ENCODE data around the gene ETV6.

The ETV6 gene

DNA sequence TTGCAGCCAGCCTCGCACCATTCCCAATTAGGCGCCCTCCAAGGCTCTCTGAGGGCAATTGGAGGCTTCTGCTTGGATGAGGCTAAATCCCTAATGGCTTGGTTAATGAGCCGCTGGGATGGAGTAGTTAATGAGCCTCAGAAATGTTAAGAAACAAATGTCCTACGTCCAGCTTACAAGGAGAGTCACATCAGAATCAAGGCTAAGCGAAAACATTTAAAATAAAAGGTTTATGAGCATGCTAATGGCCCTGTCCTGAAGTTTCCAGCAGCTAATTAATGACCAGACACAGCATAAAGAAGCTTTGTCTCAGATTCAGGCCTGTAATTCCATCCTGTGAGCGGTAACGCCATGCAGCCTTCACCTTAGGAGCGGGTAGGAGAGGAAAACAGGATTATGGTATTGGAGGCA, 220.6 kb downstream of the ETV6 start:
- DNase-seq, result no peak

DNA sequence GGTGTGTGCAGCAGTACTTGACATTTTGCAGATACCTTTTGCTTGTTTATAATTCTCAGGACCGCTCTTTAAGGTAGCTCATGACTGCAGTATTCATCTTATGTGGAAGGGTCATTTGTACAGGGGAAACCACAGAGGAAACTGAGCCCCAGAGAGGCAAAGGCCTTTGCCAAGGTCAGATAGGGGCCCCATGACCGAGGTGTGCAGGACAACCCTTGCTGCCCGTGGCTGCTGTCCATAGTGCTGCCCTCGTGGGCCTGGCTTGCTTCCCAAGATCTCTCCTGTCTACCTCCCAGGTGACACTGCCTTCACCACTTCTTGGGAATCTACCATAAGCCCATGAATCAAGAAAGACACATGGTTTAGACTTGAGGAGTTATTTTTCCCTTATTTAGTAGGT, 222.6 kb downstream of the ETV6 start:
- no peak for DNase-seq

DNA sequence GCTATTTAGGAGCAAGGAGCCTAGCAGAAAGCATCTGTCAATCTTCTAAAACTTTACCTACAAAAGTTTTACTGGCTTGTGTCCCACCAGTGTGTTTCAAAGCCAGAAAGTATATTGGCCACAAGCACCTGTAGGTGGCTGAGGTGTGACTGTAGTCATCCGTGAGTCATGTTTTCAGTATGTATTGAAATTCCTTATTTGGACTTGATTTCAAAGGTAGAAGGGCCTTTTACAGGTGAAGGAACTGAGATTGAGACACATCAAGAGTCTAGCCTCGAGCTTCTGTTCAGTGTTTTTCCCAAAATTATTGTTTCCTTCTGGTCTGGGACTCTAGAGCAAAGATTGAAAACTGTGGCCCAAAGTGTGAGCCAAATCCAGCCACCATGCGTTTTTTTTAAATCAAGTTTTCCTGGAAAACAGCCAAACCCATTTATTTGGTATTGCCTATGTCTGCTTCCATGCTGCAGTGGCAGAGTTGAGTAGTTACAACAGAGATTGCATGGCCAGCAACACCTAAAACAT, 226.0 kb downstream of the ETV6 start:
- no peak for DNase-seq

DNA sequence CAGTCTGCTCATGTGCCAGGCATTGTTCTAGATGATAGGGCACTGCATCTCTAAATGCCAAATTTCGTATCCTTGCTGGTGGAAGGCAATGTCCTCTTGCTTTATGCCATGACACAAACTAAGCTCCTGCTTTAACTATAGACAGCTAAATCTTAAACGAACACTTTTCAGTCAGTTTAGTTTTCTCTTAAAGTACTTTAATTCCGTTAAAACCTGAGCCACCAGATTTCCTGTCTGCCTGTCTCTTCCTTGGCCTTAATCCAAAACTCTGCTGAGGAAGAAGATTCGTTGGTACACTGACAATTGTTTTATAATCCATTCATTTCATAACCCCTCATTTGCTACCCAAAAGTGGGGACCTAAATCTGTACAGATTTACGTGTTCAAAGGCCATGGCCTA, 226.8 kb downstream of the ETV6 start:
- no peak for DNase-seq

DNA sequence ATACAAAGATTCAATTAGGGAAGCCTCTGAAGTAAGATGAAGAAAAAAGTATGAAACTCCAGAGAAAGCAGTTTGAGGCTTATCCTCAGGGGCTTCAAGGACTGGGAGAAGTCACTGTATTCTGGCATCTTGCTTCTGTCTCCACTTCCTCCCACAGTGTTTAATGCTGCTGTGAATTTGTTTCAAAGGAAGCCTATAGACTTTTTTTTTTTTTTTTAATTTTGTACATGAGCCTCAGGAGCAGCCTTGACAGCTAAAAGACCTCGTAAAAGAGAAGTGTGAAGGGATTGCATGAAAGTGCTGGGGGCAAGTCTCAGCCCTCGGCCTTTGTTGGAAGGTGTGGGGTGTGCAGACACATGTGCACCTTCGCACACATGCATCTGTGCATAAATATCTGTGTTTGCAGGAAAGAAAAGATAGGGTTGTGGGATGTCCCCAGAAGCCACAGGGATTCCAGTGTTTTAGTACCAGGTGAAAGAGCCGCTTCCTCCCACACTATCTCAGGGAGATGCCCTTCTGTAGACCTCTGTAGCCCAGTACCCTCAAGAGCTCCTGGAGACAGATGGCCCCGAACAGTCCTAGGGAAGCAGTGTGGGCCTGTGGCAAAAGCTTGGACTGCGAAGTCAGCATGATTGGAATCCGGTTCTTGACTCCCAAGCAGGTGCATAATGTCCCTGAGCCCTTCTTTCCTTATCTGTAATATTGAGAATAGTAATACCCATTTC, 227.8 kb downstream of the ETV6 start:
- DNase-seq, result no peak

DNA sequence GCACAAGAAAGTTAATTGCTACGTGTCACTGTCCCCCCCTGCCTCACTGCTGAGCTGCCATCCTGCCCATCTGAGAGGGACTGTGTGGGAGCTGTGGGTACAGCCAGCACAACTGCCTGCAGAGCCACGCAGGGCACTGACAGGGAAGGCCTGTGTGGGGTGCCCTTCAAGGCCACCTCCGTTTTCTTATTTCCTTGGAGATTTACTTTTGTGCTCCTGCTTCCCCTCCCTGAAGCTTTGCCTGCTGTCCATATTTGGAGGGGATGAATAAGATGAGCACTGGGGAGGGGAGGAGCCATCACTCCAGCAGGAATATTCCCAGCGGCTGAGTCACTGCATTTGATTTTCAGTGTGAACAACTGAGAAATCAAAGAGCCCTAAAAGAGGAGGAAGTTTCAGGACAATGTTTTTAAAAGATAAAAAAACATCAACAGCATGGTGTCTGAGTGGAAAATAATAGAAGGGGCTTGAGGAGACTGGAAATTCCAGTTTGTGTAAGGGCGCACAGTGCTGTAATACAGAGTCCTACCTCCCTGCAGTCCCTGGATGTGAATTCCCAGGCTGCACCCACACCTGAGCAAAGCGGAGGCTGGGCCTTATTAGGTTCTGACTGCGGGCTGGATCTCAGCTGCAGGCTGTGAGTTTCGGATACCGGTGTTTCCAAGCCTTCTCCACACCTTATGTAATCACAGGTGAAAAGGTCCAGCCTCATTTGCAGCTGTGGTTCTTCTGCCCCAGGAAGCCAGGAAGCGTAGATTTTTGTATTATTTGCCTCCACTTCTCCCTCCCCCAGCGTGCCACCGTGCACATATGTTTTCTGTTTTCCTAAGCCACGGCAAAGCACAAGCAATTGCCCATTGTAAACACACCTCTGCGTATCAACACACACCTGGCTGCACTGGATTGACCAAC, 228.7 kb downstream of the ETV6 start:
- no peak for DNase-seq

DNA sequence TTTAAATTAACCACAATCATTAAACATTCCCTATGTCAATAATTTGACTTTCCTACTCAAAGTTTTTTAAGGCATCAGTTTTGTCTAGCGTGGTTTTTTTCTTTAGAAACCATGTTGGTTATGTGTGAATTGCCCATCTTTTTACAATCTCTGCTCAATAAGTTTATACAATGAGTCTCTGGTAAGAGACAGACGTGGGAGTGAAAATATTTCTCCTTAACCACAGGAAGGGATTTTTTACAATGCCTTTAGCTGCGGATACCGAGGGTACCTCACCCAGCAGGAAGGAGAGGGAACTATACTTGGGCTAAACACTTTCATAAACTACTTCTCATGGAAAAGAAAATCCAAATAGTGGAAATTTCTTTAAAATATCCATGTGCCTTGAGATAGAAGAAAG, 229.8 kb downstream of the ETV6 start:
- DNase-seq, result no peak

DNA sequence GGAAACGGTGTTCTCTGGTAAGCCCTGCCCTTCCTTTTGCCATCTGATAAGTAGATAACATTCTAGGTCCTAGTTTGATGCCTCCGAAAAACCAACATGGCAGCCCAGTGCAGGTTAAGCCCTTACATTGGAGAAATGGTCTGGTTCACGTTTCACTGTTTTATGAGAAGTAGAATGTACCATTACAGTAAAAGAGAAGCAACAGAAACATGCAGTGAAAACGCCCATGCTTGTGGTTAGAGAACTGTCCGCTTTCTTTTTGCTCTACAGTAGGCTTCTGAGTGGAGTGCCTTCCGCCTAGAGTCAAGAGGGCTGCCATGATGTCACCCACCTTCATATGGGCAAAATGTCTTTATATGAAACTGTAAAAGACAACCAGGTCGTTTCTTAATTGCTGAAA, 230.9 kb downstream of the ETV6 start:
- DNase-seq, result no peak

DNA sequence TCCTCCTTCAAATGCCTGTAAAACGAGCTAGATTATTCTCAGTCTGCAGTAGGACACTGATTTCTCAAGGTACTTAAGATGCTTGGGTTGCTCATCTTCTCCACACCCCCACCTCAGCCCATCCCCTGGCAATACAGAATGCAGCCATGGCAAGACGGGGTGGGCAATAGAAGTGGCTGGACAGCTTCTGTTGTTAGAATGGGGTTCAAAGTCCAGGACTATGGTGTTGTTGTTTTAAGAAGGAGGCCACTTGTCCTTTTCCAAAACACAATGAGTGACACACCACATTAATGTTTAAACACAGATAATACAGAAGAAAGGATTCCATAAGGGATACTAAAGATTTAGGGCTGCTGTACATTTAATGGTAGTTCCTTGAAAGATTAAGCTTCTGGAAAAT, 232.4 kb downstream of the ETV6 start:
- DNase-seq, result no peak

DNA sequence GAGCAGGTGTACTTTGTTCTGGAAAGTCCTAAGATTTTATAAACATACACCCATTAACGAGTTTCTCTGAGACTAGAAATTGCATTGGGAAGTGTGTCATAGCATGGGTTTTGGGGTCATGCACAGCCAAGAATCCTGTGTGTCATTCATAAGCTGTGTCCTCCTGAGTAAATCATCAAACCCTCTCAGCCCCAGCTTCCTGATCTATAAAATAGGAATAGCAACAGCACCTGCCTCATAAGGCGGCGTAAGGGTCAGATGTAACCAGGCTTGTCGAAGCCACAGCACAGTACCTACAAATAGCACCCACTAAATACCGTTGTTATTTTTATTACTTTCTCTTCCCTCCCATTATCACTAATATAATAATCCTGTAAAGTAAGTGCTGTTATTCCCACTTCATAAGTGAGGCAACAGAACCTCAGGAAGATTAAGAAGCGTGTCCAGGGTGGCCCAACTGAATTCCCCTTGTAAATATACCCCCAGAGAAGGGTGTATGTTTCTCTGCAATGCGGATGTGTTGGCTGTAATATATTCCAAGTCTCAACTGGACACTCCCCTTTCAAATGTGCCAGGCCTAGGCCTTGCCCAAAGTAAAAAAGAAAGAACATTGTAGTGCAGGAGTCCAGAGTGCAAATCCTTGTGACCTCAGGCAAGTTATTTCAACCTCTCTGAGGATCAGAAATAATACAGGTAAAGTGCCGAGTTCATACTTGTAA, 233.0 kb downstream of the ETV6 start:
- no peak for DNase-seq

DNA sequence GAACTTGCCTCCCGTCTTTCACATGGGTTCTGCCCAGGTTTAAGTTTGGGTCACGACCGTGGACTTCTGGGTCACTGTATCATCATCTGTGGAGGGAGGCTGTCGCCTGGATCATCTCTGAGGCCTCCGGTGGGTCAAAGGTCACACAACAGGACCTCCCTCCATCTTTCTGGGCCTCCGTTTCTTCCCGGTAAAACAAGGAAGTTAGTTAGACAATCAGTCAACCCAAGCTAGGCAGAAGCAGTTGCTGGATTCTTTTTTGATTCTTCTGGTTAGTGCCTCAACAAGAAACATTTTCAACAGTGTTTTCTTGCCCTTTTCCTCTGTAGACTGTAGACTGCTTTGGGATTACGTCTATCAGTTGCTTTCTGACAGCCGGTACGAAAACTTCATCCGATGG, 234.6 kb downstream of the ETV6 start:
- DNase-seq, result no peak

DNA sequence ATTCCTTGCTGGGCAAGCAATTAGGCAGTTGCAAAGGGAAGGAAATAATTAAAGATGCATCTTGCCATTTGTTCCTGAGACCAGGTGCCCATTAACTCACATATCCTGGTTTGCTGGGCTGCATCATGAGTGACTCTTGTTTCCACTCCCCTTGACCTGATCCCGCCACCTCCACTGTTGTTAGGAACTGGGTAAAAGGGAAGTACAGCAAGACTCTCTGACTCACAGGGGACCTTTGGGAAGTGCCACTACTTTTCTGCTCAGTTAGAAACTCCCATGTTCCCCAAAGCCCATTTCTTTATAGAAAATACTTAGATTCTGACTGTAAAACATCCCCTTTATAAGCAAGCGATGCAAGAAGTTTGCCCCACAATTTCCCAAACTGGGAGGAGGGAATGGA, 235.2 kb downstream of the ETV6 start:
- no peak for DNase-seq

DNA sequence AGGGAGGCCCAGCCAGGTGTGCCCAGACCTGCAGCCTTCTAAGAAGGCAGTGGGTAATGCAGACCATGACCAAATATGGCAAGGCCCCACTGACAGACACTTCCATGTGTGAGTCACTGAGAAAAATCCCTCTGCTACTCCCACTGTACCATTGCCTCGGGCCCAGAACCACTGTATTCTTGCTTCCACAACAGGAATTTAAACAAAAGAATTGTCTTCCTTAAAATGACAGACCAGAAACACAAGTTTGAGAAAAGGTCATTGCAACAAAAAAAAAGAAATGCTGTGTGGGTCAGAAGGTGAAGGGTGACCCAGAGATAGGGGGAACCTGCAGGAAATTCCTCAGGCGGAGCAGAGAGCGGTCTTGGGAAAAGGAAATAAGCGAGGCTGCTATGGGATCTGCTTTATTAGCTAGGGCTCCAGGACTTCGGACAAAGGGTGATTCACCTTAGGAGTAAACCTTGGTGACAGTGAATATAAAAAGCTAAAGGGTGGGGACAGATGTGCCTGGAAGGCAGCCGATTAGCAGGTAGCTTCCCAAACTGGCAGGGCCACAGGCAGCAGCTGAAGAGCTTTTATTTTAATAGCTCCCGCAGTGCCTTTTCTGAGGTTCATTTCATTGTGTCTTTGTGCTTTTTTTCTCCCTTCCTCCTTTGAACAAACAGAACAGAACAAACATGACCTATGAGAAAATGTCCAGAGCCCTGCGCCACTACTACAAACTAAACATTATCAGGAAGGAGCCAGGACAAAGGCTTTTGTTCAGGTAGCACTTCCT, 236.0 kb downstream of the ETV6 start:
- DNase-seq, result no peak

DNA sequence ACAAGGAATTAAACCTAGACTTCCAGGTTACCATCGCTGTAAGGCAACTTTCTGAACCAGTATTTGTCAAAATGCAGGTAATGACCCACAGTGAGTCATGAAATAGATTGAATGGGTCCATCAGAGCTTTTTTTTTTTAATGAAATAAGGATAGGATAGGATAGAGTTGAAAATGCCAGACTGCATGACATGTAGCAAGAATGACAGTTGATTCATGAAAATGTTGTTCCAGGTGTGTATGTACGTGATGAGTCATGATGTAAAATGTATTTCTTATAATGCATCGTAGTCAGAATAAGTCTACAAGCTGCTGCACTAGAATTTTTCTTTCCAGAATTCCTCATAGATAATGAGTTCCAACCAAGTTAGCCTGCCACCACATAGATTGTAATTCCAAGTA, 236.9 kb downstream of the ETV6 start:
- no peak for DNase-seq

DNA sequence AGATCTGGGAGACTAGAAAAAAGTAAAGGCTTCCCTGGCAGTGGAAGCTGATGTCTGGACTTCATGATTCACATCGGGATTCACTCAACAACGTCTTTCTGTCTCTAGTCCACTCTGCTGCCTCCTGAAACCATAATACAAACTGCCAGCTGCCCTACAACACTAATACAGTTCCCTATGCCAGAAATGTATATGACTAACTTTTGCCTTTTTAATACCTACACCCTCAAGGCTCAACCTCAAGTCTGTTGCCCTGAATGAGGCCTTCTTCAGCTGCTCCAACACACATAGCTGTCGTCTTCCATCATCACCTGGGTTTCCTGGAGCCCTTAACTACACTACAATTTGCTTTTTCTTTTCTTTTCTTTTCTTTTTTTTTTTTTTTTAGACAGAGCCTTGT, 238.6 kb downstream of the ETV6 start:
- DNase-seq, result no peak

DNA sequence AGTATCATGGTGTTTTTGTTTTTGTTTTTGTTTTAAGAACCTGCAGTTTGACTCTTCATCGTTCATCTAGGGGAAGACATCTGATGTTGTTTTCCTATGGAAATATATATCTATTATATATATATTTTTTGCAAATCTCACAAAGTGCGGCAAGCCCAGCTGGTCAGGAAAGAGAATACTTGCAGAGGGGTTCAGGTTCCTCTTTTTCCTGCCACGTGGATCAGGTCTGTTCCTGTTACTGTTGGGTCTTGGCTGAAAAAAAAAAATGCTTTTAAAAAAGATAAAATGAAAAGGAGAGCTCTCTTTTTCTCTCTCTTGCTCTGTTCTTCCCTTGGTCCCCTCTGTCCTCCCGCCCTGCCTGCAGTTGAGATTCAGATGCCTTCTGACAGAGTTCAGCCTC, 241.9 kb downstream of the ETV6 start:
- no peak for DNase-seq

DNA sequence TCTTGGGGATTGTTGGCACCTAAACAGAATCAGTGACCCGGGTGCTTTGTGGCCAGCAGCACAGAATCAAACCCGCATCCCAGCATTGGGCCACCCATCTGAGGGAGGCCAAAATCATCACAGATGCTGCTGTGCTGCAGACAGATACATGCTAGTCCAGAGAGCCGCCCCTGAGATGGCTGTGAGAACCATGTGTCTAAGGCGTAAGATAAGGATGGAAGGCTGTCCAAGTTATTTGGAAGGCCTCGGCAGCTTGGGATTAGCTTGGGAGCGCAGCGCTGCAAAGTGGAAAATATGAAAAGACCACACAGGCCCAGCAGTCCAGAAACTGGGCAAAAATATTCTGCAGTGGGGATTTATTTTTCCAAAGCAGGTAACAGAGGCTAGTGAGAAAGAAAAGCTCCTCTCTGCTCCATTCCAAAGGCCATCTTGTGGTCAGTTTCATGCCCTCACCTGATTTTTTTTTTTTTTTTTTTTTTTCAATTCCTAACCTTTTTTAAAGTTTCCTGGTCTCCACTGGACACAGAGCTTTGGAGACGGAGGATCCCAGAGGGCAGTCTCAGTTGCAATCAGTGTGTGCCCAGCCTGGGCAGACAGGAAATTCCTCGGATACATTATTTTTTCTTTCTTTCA, 242.4 kb downstream of the ETV6 start:
- no peak for DNase-seq

DNA sequence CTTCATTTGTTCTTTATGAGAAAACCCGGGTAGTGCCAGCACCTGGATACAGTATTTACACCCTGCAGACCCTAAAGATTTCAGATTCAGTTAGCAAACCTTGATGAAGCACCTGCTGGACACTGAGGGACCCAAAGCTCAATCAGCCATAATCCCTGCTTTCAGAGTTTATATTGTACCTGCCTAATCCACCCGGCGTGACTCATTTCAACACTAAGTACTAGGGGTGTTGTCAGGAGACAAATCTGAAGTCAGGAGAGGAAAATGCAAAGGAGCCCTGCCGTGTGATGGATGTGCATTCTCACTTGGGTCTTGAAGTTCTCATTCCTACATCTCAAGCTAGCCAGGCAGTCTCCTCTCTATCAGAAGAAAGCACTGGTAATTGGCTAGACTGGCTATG, 244.5 kb downstream of the ETV6 start:
- DNase-seq, result no peak

DNA sequence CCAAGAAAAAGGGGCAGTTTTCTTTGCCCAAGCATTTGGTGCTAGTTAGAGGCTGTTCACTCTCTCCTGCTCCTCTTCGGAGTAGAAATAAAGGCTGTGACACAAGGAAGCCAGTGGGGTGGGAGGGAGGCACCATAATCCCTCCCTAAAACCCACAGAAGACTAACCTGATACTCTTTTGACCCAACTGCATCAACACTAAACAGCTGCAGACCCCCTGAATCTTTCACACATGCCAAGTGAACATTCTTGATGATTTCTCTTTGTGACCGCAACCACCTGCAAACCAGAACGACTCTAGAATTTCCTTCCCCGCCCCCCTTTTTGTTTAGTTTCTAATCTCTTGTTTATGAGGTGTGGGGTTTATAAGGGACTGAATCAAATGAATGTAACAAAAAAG, 245.4 kb downstream of the ETV6 start:
- no peak for DNase-seq

DNA sequence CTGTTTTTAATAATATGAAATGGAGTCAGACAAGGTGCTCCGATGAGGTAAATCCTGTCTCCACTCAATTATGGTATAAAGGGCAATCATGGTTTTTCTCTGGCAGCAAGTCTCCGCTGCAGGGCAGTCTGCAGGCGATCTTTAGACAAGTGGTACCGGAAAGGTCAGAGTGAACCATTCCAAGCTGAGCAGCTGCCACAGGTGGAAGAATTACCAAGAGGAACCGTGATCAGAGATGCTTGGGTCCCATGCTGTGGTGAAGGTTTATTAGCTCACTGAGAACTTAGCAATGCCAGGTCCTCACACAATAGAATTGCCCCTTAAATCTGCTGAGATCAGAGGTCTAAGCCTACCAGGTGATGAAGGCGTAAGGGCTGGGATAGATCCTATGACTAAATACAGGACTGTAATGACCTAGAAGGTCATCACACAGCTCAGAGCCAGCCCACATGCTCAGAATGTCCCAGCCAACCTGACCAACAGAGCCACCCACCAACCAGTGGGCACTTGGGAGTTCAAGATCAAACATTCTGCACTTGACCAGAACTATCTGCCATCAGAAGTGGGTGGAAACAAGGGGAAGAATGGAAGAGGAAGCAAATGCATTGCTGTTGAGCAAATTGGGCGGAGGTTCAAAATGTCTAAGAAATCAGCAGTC, 246.1 kb downstream of the ETV6 start:
- no peak for DNase-seq

DNA sequence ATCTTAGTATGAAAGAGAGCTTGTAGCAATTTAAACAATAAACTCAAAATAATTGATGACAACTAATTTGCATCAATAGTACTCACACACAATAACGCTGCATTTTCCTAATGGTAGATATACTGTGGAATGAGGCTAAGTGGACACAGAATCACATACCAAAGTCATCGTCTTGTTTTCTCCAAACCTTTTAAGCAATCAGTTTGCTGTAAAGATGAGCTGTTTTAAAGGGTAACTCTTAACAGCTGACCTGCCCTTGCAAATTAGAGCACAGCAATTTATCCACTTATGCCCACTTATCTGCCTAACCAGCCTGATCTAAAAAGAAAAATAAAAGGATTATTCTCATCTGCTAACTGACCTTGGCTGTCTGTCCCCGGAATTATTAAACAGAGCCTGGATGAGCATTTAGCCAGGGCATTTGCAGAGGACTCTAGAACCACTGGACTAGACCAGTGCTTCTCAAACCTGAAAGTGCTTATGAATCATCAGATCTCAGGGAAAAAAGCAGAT, 247.0 kb downstream of the ETV6 start:
- no peak for DNase-seq
